Sigmoid colon (tissue), 4 donors: Measurements from ENCODE around the gene YAP1.

ENCODE experiments used
- CTCF ChIP-seq, 4 experiments: fragments of 450-650 bp in 3 of 4; fragments of 200-600 bp in 1 of 4; IDR thresholded peaks; one replicate each; pipeline ENCODE4 v1.5.1; 2016 to 2019; ENCODE audit warnings: antibody characterized with exemption in 4 of 4, mild to moderate bottlenecking in 3 of 4, moderate library complexity in 2 of 4
- EP300 ChIP-seq, 4 donors: sonication (generic); formaldehyde crosslinking; IDR thresholded peaks; one replicate each; pipeline ENCODE4 v1.6.1; 2017; ENCODE audit warnings: antibody characterized with exemption in 4 of 4
- POLR2A ChIP-seq, 2 donors: fragments of 450-650 bp; IDR thresholded peaks; one replicate each; pipeline ENCODE4 v1.6.1; 2016; ENCODE audit warnings: antibody characterized with exemption in 2 of 2, mild to moderate bottlenecking in 2 of 2, moderate library complexity in 2 of 2
- POLR2AphosphoS5 ChIP-seq, 4 donors: sonication (generic); formaldehyde crosslinking; IDR thresholded peaks; one replicate each; pipeline ENCODE4 v1.6.1; 2017; ENCODE audit warnings: antibody characterized with exemption in 4 of 4

- TF ChIP-seq EP300 (IDR thresholded peaks at IDR 0.05) = no peak
- TF ChIP-seq CTCF (IDR thresholded peaks at IDR 0.05) = no peak
- no peak for TF ChIP-seq POLR2AphosphoS5 (IDR thresholded peaks at IDR 0.05)
- no peak for TF ChIP-seq POLR2A (IDR thresholded peaks at IDR 0.05)
Measured at GRCh38 chr11:102214623-102215022, 104.4 kb downstream of the YAP1 start.
